Activated CD4-positive, alpha-beta T cell treated with anti-CD3 and anti-CD28 coated beads, Interleukin-2, amount 50 U/mL, for 1 hour (primary cell): ENCODE measurements around the gene GAST.

Experiments used
- DNase-seq: peaks from one replicate; pipeline ENCODE4 v3.0.0-alpha.2; 2020

GAST gene

DNA sequence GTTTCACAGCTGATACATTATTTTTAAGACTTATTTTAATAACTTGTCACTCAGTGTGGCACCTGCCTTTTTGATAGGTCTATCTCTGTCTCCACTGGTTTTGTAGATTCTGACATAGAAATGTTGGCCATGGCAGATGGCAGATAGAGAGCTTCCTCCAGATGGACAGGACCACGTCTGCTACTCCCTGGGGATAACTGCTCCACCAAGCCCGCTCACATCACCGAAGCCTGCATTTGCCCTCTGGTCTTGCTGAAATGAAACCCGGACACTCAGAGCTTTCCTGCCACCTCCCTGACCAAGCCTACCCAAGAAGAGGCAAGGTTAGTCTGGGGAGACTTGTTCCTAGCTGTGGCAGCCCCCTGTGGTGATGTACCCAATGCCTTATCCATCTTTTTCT, 38.7 kb downstream of the GAST start:
- no peak for DNase-seq

DNA sequence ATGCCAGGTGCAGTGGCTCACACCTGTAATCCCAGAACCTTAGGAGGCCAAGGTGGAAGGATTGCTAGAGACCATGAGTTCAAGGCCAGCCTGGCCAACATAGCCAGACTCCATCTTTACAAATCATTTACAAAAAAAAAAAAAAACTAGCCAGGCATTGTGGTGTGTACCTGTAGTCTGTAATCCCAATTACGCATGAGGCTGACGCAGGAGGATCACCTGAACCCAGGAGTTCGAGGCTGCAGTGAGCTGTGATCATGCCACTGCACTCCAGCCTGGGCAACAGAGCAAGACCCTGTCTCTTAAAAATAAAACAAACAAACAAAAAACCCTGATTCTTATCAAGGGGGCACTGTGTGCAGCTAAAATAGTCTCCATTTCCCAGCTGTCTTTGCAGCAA, 39.2 kb downstream of the GAST start:
- no peak for DNase-seq

DNA sequence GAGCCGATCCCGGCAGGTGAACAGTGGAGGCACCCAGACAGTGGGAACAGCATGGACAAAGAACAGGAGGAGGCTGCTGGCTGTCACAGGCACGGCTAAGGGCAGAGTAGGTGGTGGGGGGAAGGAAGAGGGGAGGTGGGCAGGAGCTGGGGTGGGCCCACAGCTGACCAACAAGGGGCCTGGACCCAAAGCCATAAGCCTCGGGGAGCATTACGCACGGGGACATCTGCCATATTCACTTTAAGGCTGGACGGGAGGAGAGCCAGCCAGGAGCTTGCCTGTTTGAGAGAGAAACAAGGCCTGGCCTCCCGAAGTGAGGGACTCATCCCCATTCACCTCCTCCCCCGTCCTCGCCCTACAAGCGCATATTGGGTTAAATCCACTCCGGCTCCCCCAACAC, 41.9 kb downstream of the GAST start:
- DNase-seq, result no peak

DNA sequence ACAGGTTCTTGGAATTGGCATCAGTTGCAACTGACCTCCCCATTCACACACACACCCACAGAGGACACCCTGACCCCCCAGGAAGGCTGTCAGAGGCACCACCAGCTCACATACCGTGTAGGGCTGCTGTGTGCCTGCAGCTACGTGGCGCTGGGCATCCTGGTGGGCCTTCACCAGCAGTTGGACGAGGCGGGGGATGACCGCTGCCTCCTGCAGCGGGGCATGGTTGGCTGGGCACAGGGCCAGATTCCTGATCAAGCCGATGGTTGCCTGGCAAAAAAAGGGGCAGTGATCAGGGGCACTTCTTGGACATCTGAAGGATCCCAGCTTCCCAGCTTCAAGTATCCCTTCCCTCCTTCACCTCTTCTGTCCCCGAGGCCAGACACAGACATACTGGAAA, 46.5 kb downstream of the GAST start:
- no peak for DNase-seq

DNA sequence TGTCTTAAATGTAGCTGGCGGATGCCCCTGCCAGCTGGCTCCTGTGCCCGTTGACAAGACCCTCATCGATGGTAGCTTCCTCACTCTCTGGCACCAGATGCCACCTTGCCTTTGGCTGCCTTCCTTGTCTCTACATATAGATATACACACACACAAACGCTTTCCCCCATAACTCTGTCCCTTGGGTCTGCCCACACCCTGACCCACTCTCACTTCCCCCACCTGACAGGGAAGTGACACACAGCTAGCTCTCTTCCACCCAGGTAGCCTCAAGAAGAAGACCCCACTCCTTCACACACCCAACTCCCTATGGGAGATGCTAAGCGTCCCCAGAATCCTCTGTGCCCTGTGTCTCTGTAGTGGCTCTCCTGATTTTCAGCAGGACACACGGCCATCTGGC, 48.7 kb downstream of the GAST start:
- no peak for DNase-seq

DNA sequence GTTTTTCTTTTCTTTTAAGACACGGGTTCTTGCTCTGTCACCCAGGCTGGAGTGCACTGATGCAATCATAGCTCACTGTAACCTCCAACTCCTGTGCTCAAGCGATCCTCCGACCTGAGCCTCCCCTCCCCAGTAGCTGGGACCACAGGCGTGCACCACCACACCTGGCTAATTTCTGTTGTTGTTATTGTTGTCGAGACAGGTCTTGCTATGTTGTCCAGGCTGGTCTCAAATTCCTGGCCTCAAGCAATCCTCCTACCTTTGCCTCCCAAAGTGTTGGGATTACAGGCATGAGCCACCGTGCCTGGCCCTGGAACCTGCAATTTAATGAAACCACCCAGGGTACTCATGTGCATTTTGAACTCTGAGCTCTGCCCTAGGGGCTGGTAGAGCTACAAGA, 50.3 kb downstream of the GAST start:
- DNase-seq, result no peak

DNA sequence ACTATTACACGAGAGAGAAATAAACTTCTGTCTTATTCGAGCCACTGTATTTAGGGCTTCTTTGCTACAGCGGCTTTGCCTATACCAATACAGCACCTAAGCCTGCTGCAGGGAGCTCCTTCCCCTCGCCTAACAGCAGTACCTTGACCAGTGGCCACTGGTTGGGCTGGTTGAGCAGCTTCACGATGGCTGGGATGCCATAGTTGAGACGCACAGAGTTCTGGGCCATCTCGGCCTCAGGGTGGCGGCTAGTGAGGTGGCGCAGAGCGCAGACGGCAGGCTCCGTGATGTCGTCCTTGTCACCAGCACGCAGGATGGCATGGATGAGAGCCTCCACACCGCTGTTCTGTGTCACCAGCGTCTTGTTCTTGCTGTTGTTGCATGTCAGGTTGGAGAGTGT, 50.7 kb downstream of the GAST start:
- no peak for DNase-seq

DNA sequence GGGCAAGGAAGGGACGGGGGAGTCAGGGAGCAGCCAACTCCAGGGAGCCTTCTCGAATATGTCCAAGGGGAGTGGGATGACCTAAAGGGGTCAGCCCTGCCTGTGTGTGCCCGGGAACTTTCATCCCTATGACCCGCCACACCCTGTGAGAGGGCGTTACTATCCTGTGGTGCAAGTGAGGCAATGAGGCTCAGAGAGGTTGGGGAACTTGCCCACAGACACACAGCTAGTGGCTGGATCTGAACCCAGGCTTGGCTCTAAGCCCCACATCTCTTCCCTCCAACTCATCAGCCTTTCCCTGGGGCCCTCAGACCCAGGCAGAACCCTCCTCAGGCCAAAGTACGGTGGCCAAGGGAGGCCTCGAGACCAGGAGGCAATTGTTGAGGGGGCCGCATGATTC, 51.2 kb downstream of the GAST start:
- DNase-seq, result no peak
